ENCODE data around the gene CLEC4E. TPM values are rescaled to one million over a fixed set of nuclear protein-coding genes. Genes with fewer than 3 reads are reported as not detected.

CLEC4E gene
- total and polyA plus RNA-seq, 2 of the 4 experiments (the other 2 are of a cell fraction): not detected

Small RNAs within 50 kb of the gene (microRNA-seq; reads per million reads assigned to microRNA genes)
- not detected for gene RNU6-275P (ENCODE audit: insufficient read depth, insufficient read length)

Small RNAs within 50 kb of the gene (small RNA-seq; reads per million reads assigned to genes)
- 0 to 0.60 (median 0) reads per million in 5 experiments for gene RNU6-275P

Other genes with a start within 250 kb of the CLEC4E start
- gene CLEC6A, start 84.9 kb downstream of the CLEC4E start, total RNA-seq (2012; rRNA removed): not detected in 2 replicates
- gene CLEC6A, start 84.9 kb downstream of the CLEC4E start, polyA plus RNA-seq (2012; rRNA removed): not detected in 2 replicates
- not detected in 2 replicates for gene CLEC4D, start 27.4 kb downstream of the CLEC4E start, total RNA-seq (2012; rRNA removed)
- not detected in 2 replicates for gene CLEC4D, start 27.4 kb downstream of the CLEC4E start, polyA plus RNA-seq (2012; rRNA removed)
- not detected in 2 replicates for gene AICDA, start 72.0 kb upstream of the CLEC4E start, total RNA-seq (2012; rRNA removed)
- not detected in 2 replicates for gene AICDA, start 72.0 kb upstream of the CLEC4E start, polyA plus RNA-seq (2012; rRNA removed)
- gene MFAP5, start 121.9 kb upstream of the CLEC4E start, total RNA-seq (2012; rRNA removed): 0.56 and 0.90 TPM in 2 replicates
- gene MFAP5, start 121.9 kb upstream of the CLEC4E start, polyA plus RNA-seq (2012; rRNA removed): 1.5 and 1.9 TPM in 2 replicates
- gene RIMKLB, start 157.1 kb upstream of the CLEC4E start, total RNA-seq (2012; rRNA removed): 18.8 and 23.1 TPM in 2 replicates
- 10.1 and 12.5 TPM in 2 replicates for gene RIMKLB, start 157.1 kb upstream of the CLEC4E start, polyA plus RNA-seq (2012; rRNA removed)

All from IMR-90 (cell line).